HCT116 (cell line): ENCODE results near the gene NOL4L. TPM values are rescaled to one million over a fixed set of nuclear protein-coding genes. Genes with fewer than 3 reads are reported as not detected.

Source experiments
- ATAC-seq: fragments of 200-7000 bp; cut with Tn5 transposase; 2 replicates; pipeline ENCODE4 v1.9.1; 2020; ENCODE audit warnings: mild to moderate bottlenecking, moderate library complexity
- BruUV-seq: library from RNA; stranded (reverse); fragments of 400-500 nt; replicated peaks from 2 replicates; lab custom pipeline; 2021; lab: Mats Ljungman, UMichigan
- CTCF ChIA-PET: fragments of 300-600 bp; sonication (Branson Sonifier 250); formaldehyde crosslinking; loops from one replicate; lab custom pipeline; 2021; ENCODE audit warnings: antibody characterized with exemption; lab: Charles Lee
- POLR2A ChIA-PET: fragments of 300-600, 350-600 bp; sonication (Branson Sonifier 250); formaldehyde crosslinking; loops from one replicate; lab custom pipeline; 2021; ENCODE audit warnings: antibody characterized with exemption; lab: Charles Lee
- RAD21 ChIA-PET, 2 experiments: fragments of 300-600 bp; sonication (Branson Sonifier 250); formaldehyde crosslinking; loops; one replicate each; lab custom pipeline; 2023; ENCODE audit warnings: low total read pairs in 2 of 2; ENCODE audit not compliant: uncharacterized antibody in 2 of 2, unreplicated experiment in 2 of 2, low non-redundant PET in 1 of 2; lab: Charles Lee
- DNase-seq: peaks from one replicate; pipeline ENCODE4 v3.0.0-alpha.2; 2010; ENCODE audit warnings: low read depth, low spot score
- H2AFZ ChIP-seq: fragments of 200-600 bp; shearing (Covaris generic), sonication (generic); 2 replicates; pipeline ENCODE4 v1.6.1; 2017; ENCODE audit warnings: low read depth, mixed run types, mixed read lengths, antibody characterized with exemption, low read length; ENCODE audit not compliant: poor library complexity, severe bottlenecking
- H3K27ac ChIP-seq: 2 replicates; pipeline ENCODE4 v1.5.1; 2012; ENCODE audit warnings: low read depth, low read length
- H3K27me3 ChIP-seq: fragments of 200-600 bp; sonication (generic); 2 replicates; pipeline ENCODE4 v1.6.1; 2016; ENCODE audit warnings: mixed run types, low read length, mixed read lengths; ENCODE audit not compliant: insufficient read depth
- H3K36me3 ChIP-seq, 2 experiments: fragments of 200-500 bp in 1 of 2; fragments of 200-600 bp in 1 of 2; sonication (Bioruptor generic) in 1 of 2; sonication (generic) in 1 of 2; 2 replicates each; pipeline versions ENCODE4 v1.5.1 to v1.6.1; 2014 to 2016; ENCODE audit warnings: low read length in 2 of 2, inconsistent platforms in 1 of 2, mixed read lengths in 1 of 2, mixed run types in 1 of 2; ENCODE audit not compliant: insufficient read depth in 2 of 2, control insufficient read depth in 1 of 2
- H3K4me1 ChIP-seq, 2 experiments: fragments of 200-600 bp in 1 of 2; sonication (generic) in 1 of 2; 2 replicates each; pipeline versions ENCODE4 v1.5.1 to v1.6.1; 2012 to 2017; ENCODE audit warnings: low read length in 2 of 2, inconsistent platforms in 1 of 2, mild to moderate bottlenecking in 1 of 2, mixed read lengths in 1 of 2, mixed run types in 1 of 2, moderate library complexity in 1 of 2; ENCODE audit not compliant: insufficient read depth in 2 of 2, control insufficient read depth in 1 of 2
- H3K4me2 ChIP-seq: fragments of 200-600 bp; sonication (generic); 2 replicates; pipeline ENCODE4 v1.6.1; 2017; ENCODE audit warnings: mixed run types, low read length, mixed read lengths
- H3K4me3 ChIP-seq, 2 experiments: fragments of 200-600 bp in 1 of 2; sonication (generic) in 1 of 2; replicated peaks in 1 of 2; 2 replicates each; pipeline ENCODE4 v1.5.1; 2011 to 2016; ENCODE audit warnings: low read length in 2 of 2, control low read depth in 1 of 2, low read depth in 1 of 2, mild to moderate bottlenecking in 1 of 2, mixed read lengths in 1 of 2, mixed run types in 1 of 2
- H3K79me2 ChIP-seq: fragments of 200-600 bp; sonication (generic); 2 replicates; pipeline ENCODE4 v1.6.1; 2017; ENCODE audit warnings: mild to moderate bottlenecking, mixed run types, low read length, moderate library complexity, mixed read lengths; ENCODE audit not compliant: insufficient read depth
- H3K9ac ChIP-seq: fragments of 200-600 bp; sonication (generic); 2 replicates; pipeline ENCODE4 v1.6.1; 2016; ENCODE audit warnings: low read length, mixed read lengths
- H3K9me2 ChIP-seq: fragments of 200-600 bp; sonication (generic), shearing (Covaris generic); 2 replicates; pipeline ENCODE4 v1.6.1; 2017; ENCODE audit warnings: mixed run types, mild to moderate bottlenecking, moderate library complexity; ENCODE audit not compliant: insufficient read depth
- H3K9me3 ChIP-seq, 2 experiments: fragments of 200-500 bp in 1 of 2; fragments of 200-600 bp in 1 of 2; sonication (Bioruptor generic) in 1 of 2; sonication (generic) in 1 of 2; 2 replicates each; pipeline ENCODE4 v1.6.1; 2014 to 2017; ENCODE audit warnings: low read length in 2 of 2, mixed read lengths in 2 of 2, inconsistent platforms in 1 of 2, low read depth in 1 of 2, mild to moderate bottlenecking in 1 of 2, mixed run types in 1 of 2, moderate library complexity in 1 of 2; ENCODE audit not compliant: control insufficient read depth in 1 of 2, insufficient read depth in 1 of 2
- H4K20me1 ChIP-seq: fragments of 200-600 bp; sonication (generic), shearing (Covaris generic); 2 replicates; pipeline ENCODE4 v1.6.1; 2017; ENCODE audit warnings: mixed run types, mild to moderate bottlenecking, moderate library complexity; ENCODE audit not compliant: insufficient read depth
- CEBPB ChIP-seq: IDR thresholded peaks from 2 replicates; pipeline ENCODE4 v1.6.1; 2012; ENCODE audit warnings: low read depth
- FOSL1 ChIP-seq: IDR thresholded peaks from 2 replicates; pipeline ENCODE4 v1.6.1; 2012; ENCODE audit warnings: low read depth
- JUND ChIP-seq: IDR thresholded peaks from 2 replicates; pipeline ENCODE4 v1.6.1; 2012
- POLR2A ChIP-seq: IDR thresholded peaks from 2 replicates; pipeline ENCODE4 v1.7.0; 2011; ENCODE audit warnings: borderline replicate concordance; ENCODE audit not compliant: insufficient read depth, insufficient read length; ENCODE audit errors: extremely low read depth
- RAD21 ChIP-seq: IDR thresholded peaks from 2 replicates; pipeline ENCODE4 v1.6.1; 2012; ENCODE audit warnings: low read depth, mild to moderate bottlenecking
- SP1 ChIP-seq: IDR thresholded peaks from 2 replicates; pipeline ENCODE4 v1.6.1; 2012; ENCODE audit warnings: low read depth
- SRF ChIP-seq: IDR thresholded peaks from 2 replicates; pipeline ENCODE4 v1.6.1; 2012; ENCODE audit warnings: low read depth
- TCF7L2 ChIP-seq: IDR thresholded peaks from 2 replicates; pipeline ENCODE4 v1.7.0; 2011; ENCODE audit warnings: borderline replicate concordance, inconsistent platforms; ENCODE audit not compliant: insufficient read depth, insufficient read length; ENCODE audit errors: extremely low read depth
- ZFX ChIP-seq: fragments of 450-650 bp; IDR thresholded peaks from 2 replicates; pipeline ENCODE4 v1.6.1; 2017
- ZNF274 ChIP-seq: fragments of 200-500 bp; sonication (Bioruptor generic); IDR thresholded peaks from 2 replicates; pipeline ENCODE4 v1.6.1; 2014; ENCODE audit warnings: mild to moderate bottlenecking, low read depth, low read length, inconsistent platforms
- intact Hi-C: fragments of 100-400 bp; cut with micrococcal nuclease; formaldehyde crosslinking; loops from 2 replicates; pipeline ENCODE4 v1.10.0; 2022
- total RNA-seq: library from RNA; stranded (reverse); gene quantifications from one replicate; pipeline ENCODE4 v1.2.1, GENCODE V29; 2021; ENCODE audit not compliant: unreplicated experiment
- TF ChIP-seq, protein P1 (sequence below): IDR thresholded peaks from 2 replicates; pipeline ENCODE4 v1.6.1; 2012
- TF ChIP-seq, protein P2 (sequence below): IDR thresholded peaks from 2 replicates; pipeline ENCODE4 v1.6.1; 2011; ENCODE audit warnings: mild to moderate bottlenecking, low read length, moderate library complexity; ENCODE audit not compliant: insufficient replicate concordance; ENCODE audit errors: extremely low read depth

Gene NOL4L
- total RNA-seq, 1 experiment from 2014 or later = 5.9 TPM

DNA sequence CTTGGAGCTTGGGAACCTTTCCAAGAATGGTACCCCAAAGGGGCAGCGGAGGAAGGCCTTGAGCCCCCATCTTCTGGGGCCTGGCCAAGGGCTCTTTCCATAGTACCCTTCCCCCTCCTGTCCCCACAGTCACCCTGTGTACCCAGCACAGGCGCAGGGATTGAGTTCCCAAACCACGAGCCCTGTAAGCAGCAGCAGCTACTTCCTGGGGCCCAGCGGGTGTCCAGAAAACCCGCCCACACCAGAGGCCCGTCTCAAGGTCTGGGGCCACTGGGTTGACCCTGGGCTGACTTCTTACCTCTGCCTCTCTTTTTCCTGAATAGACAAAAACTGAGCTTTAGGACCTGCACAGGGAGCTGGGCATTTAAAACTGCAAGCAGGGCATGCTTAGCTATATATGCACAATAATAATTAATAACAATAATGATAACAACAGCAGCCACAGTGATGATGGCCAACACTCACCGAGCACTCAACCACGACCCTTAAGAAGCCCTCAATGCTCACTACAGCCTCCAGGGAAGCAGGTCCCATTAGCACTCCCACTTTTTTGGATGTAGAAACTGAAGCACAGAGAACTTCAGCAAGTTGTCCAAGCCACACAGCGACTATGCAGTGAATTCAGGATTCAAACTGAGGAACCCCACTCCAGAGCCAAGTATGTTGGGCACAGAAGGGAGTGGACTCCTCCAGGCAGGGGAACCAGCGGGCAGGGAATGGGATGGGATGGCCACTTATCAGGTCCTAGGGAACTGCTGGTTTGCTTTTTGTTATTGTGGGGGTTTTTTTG is 14.5 kb downstream of the NOL4L start:
- H3K9me3 ChIP-seq = no peaks in the 10 kb centered on the region
- peaks cover 47 to 51% of the 10 kb centered on the region in 2 experiments for H3K4me1 ChIP-seq
- intact Hi-C loops = no loop called here
- peak overlapping the region; percentile 72 for H3K4me2 ChIP-seq
- H3K36me3 ChIP-seq = no peaks in the 10 kb centered on the region
- H3K27me3 ChIP-seq = no peaks in the 10 kb centered on the region
- TF ChIP-seq JUND = no peak
- no peak for TF ChIP-seq CEBPB
- TF ChIP-seq ZFX = no peak
- TF ChIP-seq SP1 = peak; percentile 63
- peak; percentile 44 for TF ChIP-seq TCF7L2
- TF ChIP-seq, protein P1, sequence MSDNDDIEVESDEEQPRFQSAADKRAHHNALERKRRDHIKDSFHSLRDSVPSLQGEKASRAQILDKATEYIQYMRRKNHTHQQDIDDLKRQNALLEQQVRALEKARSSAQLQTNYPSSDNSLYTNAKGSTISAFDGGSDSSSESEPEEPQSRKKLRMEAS = no peak; the same call in 1 of the 2 replicates
- ChIA-PET RAD21 (no interaction called here), CTCF (no interaction called here), POLR2A (no interaction called here)
- H3K9ac ChIP-seq = peak overlapping the region; percentile 23; the same call in 1 of the 2 replicates
- DNase-seq (no peak), ATAC-seq (peak; percentile 80)
- BruUV-seq = no TSS peak
- no peak overlapping the region for H3K27ac ChIP-seq
- no peaks in the 10 kb centered on the region; the same call in 1 of the 2 replicates for H3K79me2 ChIP-seq
- no peak overlapping the region for H2AFZ ChIP-seq
- H4K20me1 ChIP-seq = no peaks in the 10 kb centered on the region
- peak overlapping the region in 1 of 2 experiments; percentile 30; a peak in 2 of 4 replicates for H3K4me3 ChIP-seq
- no peaks in the 10 kb centered on the region for H3K9me2 ChIP-seq

DNA sequence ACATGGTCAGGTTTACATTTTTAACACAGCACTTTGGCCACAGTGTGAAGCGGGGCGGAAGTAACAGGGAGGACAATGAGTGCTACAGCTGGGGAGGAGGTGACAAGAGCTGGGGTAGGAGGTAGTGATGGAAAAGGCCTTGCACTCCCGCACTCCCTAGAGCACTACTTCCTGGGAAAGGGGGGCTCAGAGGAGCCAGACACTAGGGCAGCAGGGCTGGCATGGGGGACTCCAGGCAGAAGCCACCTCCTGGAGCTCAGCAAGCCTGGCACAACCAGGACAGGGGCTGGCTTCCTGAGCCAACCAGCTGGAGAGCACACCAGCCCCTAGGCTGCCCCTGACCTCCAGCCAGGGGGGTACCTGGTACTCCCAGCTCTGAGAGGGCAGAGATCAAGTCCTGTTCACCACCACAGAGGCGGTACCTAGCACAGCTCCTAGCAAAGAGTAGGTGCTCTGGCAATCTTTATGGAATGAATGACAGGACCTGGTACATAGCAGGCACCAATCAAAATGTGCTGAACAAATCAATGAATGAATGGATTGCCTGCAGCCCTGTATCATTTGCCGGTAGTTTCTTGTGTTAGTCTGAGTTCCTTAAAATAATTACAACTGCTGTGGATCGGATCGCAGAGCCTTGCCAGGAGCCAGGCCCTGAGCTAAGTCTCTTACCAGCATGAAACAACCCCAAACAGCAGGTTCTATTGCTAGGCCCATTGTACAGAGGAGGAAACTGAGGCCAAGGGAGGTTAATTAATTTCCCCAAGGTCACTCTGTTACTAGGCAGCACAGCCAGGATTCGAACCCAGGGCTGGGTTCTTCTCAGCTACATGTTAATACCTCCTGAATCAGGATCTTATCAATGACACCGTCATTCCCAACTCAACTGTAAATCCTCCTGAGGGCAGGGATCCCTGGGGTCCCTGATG is 15.5 kb downstream of the NOL4L start:
- intact Hi-C loops = no loop called here
- H3K4me3 ChIP-seq = peak overlapping the region in 1 of 2 experiments; percentile 30; a peak in 2 of 4 replicates
- no peaks in the 10 kb centered on the region for H4K20me1 ChIP-seq
- no peak overlapping the region for H3K27ac ChIP-seq
- no peaks in the 10 kb centered on the region for H3K9me2 ChIP-seq
- ChIA-PET CTCF (no interaction called here), POLR2A (interaction anchor here (0.6 kb wide), 1 partner anchor 196 kb away, joined by 7 read pairs; no protein-coding TSS in a partner anchor), RAD21 (no interaction called here)
- H3K79me2 ChIP-seq = no peaks in the 10 kb centered on the region; the same call in 1 of the 2 replicates
- ATAC-seq (no peak), DNase-seq (no peak)
- H3K27me3 ChIP-seq = no peaks in the 10 kb centered on the region
- H3K9ac ChIP-seq = peak overlapping the region; percentile 23; the same call in 1 of the 2 replicates
- H2AFZ ChIP-seq = no peak overlapping the region
- peaks cover 37 to 41% of the 10 kb centered on the region in 2 experiments for H3K4me1 ChIP-seq
- no peaks in the 10 kb centered on the region for H3K9me3 ChIP-seq
- BruUV-seq = no TSS peak
- no peak for TF ChIP-seq ZNF274
- TF ChIP-seq, protein P1 = no peak
- TF ChIP-seq, protein P2, sequence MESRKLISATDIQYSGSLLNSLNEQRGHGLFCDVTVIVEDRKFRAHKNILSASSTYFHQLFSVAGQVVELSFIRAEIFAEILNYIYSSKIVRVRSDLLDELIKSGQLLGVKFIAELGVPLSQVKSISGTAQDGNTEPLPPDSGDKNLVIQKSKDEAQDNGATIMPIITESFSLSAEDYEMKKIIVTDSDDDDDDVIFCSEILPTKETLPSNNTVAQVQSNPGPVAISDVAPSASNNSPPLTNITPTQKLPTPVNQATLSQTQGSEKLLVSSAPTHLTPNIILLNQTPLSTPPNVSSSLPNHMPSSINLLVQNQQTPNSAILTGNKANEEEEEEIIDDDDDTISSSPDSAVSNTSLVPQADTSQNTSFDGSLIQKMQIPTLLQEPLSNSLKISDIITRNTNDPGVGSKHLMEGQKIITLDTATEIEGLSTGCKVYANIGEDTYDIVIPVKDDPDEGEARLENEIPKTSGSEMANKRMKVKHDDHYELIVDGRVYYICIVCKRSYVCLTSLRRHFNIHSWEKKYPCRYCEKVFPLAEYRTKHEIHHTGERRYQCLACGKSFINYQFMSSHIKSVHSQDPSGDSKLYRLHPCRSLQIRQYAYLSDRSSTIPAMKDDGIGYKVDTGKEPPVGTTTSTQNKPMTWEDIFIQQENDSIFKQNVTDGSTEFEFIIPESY = no peak
- TF ChIP-seq SP1 = no peak
- TF ChIP-seq POLR2A = no peak
- TF ChIP-seq FOSL1 = no peak
- no peak for TF ChIP-seq RAD21
- no peak for TF ChIP-seq SRF
- no peaks in the 10 kb centered on the region for H3K36me3 ChIP-seq
- peak overlapping the region; percentile 72 for H3K4me2 ChIP-seq
